Activated CD4-positive, alpha-beta T cell treated with anti-CD3 and anti-CD28 coated beads, Interleukin-2, amount 10 ng/mL, durations not matched to agents 24 days and 14 days (primary cell): ENCODE results near the gene UBFD1. TPM values are rescaled to one million over a fixed set of nuclear protein-coding genes. Genes with fewer than 3 reads are reported as not detected.

Experiments used
- total RNA-seq: library from RNA; stranded (reverse); gene quantifications from 2 replicates; pipeline ENCODE4 v1.2.3, GENCODE V29; 2022

UBFD1 gene
- total RNA-seq, 1 donor from 2014 or later = 70.6 TPM

Other genes with a start within 250 kb of the UBFD1 start
- 21.6 and 25.6 TPM in 2 replicates for gene COG7, start 104.5 kb upstream of the UBFD1 start, total RNA-seq
- gene GGA2, start 47.2 kb upstream of the UBFD1 start, total RNA-seq = 109 and 113 TPM in 2 replicates
- gene EARS2, start 377 bp upstream of the UBFD1 start, total RNA-seq = 29.7 and 31.4 TPM in 2 replicates
- gene NDUFAB1, start 38.6 kb downstream of the UBFD1 start, total RNA-seq = 161 and 163 TPM in 2 replicates
- gene PALB2, start 83.6 kb downstream of the UBFD1 start, total RNA-seq = 31.2 and 35.7 TPM in 2 replicates
- 98.3 and 99.4 TPM in 2 replicates for gene DCTN5, start 83.7 kb downstream of the UBFD1 start, total RNA-seq
- 45.7 and 51.7 TPM in 2 replicates for gene PLK1, start 121.2 kb downstream of the UBFD1 start, total RNA-seq
- gene ERN2, start 155.5 kb downstream of the UBFD1 start, total RNA-seq = not detected in 2 replicates
- not detected in 2 replicates for gene CHP2, start 197.3 kb downstream of the UBFD1 start, total RNA-seq